CD4-positive, alpha-beta T cell treated with Interleukin-4 for 1 hour (primary cell): Measurements from ENCODE around the gene CLIC6.

Experiments
- DNase-seq, 2 donors: peaks; one replicate each; pipeline ENCODE4 v3.0.0-alpha.2; 2020 to 2022

The CLIC6 gene

DNA sequence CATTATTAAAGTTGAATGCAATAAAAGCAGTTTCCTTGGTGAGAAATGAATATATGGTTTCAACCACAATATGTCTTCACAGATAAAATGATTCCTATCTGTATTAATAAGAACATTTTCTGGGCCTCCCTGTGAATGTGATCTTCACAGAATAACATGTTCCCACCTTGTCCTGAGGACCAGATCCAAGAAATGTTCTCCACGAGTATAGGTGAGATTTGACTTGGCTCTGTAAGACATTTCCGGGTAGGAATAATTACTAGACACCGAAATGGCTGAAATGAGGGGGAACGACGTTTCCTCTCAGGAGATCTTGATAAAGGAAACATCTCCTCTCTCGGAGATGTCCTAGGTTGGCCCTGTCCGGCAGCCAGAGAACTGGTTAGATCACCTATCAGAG lies 61.4 kb downstream of the CLIC6 start:
- no peak for DNase-seq

DNA sequence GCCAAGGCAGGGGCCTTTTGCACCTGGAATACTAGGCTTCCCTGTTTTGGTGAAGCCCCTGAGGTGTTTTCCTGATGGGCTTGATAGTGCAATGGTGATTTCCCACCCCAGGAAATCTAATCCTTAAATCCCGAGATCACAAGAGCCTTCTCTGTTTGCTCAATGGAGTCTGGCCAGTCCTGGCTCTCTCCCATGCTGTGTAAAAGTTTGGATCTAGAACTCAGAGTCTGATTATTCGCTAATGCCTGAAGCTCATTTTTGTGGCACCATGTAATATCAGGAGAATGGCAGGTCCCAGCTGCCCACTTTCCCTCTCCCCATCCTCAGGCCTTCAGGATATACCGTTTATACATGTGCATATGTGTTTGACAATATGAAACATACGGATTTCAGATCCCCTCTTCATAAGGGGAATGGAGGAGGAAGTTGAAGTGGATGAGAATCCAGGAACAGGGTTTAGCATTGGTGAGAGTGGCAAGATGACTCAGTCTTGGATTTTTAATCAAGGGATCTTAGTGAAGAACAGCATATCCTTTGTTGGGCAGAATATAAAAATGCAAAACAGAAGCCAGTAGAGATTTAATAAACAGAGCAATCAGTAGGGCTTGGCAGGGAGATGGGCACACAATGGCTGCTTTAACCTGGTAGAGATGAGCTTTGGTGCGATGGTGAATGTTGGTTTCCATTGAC lies 62.1 kb downstream of the CLIC6 start:
- no peak for DNase-seq

DNA sequence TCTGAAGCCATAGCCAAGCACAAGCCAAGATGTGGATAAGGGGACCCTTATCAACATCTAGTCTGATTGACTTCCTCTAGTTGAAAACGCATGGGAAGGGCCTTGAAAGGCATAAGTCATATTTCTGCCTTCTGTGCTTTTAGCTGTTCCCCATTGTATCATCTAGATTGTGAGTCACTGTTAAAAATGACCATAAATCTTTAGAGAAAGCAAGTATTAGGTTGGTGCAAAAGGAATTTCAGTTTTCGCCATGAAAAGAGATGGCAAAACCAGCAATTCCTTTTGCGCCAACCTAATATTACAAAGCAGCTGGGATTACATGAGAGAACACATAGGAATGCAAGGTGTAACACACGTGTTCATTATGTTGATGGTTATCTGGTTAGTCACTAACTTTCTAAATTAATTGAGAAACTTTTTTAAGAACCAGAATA lies 63.6 kb downstream of the CLIC6 start:
- no peak for DNase-seq

DNA sequence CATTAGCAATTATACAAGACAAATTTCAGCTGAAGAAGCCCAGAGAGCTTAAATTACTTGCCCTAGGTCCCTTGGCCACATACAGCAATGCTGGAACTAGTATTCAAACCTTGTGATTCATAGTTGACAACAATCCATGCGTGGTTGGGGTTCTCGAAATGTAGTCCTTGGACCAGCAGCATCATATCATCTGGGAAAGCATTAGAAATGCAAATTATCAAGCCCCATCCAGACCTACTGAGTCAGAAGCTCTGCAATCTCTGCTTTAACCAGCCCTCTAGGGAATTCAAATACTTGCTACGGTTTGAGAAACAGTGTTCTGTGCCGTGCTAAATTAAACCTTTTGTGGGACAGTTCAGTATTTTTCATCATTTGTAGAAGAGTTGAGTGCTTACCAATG lies 65.1 kb downstream of the CLIC6 start:
- DNase-seq, result no peak

DNA sequence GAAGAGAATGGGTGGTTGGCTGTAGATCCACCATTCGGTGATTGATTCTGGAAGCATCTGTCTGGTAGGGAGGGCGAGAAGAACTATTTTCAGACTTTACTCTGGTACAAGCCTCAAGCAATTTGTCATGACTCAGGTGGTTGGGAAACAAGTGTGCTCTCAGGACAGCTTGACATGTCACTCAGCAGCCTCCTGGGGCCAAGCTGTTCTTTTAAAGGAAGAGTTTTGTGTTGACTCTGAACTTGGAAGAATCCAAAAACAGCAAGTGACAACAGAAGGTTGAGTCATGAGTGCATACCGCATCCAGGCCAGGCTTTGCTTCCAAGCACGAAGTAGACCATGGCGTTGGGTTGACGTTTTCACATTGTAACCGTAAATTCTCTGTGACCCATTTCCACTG lies 65.9 kb downstream of the CLIC6 start:
- DNase-seq, result no peak

DNA sequence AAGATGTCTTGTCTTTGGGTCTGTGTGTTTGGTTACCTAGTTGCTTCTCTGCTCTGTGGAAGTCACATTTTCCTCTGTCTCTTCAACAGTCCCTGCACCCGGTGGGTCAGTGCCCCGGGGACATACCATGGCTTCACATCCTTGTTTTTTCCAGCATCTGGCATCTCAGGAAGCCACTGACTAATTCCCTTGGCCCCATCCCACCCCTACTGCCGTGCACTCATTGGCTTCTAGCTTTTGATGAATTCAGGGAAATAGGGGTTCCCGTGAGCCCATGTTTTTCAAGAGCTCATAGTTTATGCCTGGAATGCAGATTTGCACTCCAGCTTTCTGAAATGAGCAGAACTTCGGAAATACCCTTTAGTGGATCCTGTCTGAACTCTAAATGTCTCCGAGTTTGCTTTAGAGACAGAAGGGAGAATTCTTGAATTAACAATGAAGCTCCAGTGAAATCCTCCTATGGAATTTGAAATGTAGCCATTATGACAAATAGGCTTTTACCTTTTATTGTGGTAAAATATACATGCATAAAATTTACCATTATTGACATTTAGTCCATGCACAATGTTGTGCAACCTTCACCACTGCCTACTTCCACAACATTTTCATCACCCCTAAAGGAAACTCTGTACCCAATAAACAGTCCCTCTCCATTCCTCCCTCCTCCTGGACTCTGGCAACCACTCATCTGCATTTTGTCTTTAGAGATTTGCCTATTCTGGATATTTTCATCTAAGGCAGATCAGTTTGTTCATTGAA lies 67.5 kb downstream of the CLIC6 start:
- no peak for DNase-seq

DNA sequence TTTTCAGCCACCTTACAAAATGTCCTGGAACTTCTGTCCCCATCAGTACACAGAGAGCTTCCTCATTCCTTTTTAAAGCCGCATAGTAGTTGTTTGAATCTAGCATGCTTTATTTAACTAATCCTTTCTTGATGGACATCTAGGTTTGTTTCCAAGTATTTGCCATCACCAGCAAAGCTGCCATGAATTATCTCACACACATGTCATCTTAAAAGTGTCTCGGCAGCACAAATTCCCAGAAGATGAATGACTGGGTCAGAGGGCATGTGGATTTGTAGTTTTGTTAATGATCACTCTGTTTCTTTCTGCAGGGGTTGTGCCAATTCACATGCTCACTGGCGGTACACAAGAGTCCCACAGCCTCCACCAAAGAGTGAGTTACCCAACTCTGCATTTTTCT lies 68.3 kb downstream of the CLIC6 start:
- DNase-seq, result no peak

DNA sequence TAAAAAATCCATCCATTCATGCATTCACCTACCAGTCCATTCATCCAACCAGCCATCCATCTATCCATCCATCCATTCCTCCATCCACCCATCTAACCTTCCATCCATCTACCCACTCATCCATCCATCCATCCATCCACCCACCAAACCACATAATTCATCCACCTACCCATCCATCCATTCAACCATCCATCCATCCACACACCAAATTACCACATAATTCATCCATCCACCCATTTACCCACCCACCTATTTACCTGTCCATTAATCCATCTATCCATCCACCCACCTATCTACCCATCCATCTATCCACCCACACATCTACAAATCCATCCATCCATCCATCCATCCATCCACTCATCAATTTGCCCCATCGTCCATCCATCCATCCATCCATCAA lies 71.4 kb downstream of the CLIC6 start:
- no peak for DNase-seq

DNA sequence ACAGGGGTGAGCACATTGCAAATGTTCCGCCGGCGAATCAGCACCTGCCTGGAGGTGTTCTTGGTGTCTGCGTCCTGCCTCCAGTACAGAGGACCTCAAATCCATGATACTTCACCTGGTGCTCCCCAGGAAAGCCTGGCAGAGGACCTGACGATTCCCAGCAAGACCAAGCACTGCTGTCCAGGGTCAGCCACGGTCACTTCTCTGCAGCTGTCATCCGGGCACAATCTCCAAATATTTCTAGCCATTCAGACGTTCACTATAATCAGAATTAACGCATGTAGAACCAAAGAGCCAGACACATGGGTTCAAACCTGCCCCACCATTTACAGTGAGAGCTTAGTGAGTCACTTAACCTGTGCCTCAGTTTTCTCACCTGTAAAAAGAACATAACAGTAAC lies 74.5 kb downstream of the CLIC6 start:
- no peak for DNase-seq

DNA sequence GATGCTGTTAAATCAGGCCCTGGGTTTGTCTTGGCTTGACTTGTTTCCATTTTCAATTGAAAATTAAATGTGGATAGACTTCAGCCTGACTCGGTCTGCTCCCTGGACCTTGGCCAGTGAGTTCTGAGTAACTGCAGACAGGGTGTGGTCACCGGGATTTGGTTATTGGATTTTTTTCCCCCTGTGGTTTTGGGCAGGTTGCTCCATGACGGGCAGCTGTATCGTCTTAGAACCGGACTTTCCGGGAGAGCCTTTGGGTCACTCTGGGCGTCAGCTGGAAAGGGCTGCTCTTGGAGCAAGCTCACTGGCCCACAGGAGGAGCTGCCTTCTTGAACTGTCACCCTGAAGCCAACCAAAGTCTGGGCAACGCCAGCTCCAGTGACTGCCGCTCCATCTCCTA lies 75.0 kb downstream of the CLIC6 start:
- DNase-seq, result no peak

DNA sequence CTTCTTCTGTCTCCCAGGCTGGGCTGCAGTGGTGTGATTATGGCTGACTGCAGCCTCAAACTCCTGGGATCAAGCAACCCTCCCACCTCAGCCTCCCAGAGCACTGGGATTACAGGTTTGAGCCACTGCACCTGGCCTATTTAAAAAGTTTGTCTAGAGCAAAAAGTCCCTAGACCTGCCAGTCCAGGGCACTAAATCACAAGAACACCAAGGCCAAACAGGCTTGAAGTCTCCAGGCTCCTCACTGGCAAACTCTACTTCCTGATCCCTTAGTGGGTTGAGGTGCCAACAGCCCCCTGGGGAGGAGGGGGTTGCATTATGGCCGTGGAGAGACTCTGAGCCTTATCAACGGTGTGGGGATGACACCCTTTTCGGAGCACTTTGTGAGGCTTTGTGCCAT lies 76.0 kb downstream of the CLIC6 start:
- DNase-seq, result no peak

DNA sequence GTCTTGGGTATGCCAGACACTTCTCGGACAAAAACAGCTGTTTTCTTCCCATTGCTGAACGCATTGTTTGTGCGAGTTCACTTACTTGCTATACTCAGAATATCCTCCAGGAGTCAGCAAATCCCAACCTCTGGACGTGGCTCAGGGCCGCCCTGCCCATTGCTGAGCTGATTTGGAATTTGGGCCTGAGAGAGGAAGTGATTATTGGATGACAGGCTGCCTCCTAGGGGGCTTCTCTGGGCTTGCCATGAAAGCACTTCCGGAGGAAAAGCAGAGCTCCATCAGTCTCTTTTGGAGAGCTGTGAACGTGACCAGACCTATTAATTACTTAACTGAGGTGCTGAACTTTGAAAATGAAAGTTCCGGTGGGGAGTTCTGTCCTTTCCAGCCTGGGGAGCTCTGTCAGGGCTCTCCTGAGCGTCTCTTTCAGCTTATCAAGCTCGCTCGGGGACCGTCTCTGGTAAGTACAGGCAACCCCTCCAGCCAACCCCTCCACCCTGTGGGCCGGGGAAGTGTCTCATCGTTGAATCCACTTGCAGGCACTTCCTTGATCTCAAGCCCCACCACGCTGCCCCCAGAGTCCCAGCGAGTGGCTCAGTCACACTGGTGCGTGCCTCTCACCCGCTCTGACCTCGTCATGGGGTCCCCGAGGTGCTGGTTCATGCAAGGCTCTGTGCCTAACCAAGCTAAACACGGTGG lies 76.9 kb downstream of the CLIC6 start:
- DNase-seq, result peak; percentile 65

DNA sequence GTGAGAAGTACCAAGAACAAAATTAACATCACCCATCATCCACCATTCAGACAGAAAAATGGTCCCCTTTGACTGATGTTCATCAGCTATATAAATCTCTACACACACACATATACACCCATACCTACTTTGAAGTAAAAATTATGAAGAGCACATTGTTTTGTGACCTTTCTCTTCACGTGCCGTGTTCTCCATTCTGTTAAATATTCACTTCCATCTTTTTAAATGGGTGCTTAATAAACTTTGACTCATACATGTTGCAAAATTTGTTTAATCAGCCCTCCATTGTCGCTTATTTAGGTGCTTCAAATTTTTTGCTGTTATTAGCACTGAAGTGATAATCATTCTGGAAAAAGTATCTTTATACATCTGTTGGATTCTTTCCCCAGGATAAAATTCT lies 80.1 kb downstream of the CLIC6 start:
- DNase-seq, result no peak

DNA sequence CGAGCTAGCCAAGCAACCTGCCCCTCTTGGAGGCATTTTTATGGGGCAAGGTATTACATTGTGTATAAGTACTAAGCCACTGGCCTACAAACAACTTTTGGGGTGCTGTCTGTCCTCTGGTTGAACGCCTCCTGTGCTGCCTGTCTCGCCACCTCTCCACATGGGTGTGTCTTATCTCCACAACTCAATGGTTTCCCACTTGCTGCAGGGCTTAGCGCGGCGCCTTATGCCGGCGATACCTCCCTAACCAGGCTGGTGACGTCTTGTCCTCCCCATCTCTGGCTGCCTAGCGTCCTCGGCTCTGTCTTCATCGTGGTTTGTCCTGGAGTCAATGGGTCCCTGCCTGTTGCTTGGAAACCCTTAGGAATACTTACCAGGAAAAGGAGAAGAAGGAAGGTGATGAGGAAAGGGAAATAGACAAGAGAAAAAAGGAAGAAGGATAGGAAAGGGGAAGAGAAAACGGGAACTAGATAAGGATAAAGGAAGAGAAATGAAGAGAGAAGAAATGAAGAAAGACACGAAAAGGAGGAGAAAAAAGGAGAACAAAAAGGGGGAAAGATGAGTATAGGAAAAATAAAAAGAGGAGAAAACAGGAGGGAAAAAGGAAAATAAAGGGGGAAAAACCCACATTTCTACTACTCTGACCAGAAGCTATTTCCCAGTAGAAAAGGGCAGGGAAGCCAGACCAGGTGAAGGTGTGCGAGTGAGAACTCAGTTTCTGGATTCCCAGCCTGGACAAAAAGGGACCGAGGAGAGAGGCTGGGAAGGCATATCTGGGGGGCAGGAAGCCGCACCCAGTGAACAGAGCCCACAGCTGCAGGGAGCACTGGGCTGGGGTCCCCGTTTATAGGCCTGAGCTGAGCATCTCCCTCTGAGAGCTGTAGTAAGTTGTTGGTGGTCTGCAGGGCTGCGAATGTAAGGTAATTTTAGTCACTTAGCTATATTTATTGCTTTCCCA lies 86.2 kb downstream of the CLIC6 start:
- DNase-seq, result no peak

DNA sequence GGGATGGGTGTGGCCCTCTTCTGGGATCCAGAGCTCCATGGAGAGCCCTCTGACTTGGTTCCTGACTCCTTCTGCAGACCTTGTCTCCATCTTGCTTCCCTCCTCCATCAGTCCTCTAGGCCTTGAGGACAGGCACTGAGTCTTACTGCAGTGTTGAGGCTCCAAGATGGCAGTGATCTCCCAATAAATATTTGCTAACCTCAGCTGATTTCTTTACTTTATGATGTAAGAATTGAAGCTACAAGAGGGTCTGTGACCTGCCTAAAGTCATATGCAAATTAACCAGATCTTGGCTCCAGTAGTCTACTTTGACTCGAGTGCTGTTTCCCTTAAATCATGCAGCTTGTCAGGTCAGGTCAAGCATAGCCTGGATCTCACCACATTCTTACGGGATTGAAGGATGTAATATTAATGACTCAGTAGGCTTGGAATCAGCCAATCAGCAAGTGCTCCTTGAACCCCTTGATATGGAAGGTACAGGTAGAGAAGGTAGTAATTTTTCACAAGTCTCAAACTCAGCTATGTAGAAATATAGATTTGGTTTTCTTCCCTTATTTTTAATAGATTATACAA lies 93.0 kb downstream of the CLIC6 start:
- DNase-seq, result no peak

DNA sequence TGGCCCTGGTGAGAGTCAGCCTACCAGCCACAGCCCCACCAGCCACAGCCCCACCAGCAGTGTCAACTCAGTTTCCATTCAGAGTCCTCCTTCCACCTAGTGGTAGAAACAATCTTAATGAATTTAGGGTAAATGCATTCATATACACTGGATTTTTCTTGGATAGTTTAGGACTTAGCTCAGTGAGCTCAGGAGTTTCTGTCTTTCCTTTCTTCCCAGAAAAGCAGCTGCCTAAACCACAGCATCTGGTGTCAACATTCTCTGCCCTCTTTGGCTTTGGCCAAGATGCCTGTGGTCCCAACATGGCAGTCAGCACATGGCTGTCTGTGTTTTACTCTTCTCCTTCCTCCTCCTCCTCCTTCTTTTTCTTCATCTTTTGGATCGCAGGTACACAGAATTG lies 94.0 kb downstream of the CLIC6 start:
- DNase-seq, result no peak

DNA sequence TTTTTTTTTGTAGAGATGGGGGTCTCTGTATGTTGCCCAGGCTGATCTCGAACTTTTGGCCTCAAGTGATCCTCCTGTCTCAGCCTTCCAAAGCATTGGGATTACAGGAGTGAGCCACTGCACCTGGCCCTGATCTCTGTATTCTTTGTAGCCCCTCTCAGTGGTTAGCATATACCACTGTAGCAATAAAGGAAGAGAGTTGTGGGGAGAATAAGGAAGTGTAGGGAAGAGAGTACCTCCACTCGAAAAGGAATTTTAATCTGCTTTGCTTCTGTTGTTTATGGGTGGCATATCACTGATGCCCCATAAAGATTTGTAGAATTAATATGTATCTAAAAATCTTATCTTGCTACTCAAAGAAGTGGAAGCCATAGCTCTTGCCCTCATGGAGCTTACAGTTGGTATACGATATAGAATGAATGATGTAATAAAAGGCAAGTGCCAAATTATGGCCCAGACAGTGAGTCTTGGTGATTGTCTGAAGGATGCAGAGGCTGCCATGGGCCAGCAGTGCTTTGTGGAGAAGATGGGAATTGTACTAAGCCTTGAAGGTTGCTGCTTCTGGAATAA lies 96.0 kb downstream of the CLIC6 start:
- DNase-seq, result no peak

DNA sequence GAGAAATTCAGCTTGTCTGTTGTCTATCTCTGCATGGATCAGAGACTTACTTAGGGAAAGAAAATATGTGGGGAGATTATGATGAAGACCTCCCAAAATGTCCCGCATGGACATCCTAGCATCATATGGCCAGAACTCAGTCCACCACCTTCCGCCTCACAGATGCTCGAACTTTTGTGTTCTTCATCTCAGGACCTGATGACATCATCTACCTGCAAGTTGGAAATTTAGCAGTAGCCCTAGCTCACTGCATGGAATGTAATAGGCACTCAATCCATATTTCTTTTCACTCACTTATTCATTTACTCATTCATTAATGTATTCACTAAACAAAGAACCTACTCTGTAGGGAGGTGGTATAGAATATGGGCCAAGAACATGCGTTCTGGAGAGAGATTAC lies 96.8 kb downstream of the CLIC6 start:
- DNase-seq, result no peak

DNA sequence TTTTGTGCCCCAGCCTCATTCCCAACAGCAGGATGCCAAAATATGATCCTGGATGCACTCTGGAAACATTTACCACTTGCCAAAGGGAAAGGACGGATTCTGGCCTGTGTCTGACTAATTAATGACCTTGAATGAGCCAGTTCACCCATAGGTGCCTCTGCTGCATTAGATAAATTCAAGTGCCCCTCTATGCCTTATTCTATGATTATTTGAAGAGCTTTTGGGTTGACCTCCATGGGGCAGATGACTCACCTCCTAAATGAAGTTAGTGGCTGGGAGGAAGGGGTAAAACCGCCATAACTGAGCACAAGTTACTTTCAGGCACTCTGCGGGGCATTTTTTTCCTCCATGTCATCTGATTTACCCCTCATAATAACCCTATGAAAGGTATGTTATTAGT lies 98.1 kb downstream of the CLIC6 start:
- DNase-seq, result no peak
